ENCODE measurements around the gene IDH3G. TPM values are rescaled to one million over a fixed set of nuclear protein-coding genes. Genes with fewer than 3 reads are reported as not detected.

Gene IDH3G
- total and polyA plus RNA-seq, 4 donors = 33.3 to 72.5 (median 47.6) TPM

DNA sequence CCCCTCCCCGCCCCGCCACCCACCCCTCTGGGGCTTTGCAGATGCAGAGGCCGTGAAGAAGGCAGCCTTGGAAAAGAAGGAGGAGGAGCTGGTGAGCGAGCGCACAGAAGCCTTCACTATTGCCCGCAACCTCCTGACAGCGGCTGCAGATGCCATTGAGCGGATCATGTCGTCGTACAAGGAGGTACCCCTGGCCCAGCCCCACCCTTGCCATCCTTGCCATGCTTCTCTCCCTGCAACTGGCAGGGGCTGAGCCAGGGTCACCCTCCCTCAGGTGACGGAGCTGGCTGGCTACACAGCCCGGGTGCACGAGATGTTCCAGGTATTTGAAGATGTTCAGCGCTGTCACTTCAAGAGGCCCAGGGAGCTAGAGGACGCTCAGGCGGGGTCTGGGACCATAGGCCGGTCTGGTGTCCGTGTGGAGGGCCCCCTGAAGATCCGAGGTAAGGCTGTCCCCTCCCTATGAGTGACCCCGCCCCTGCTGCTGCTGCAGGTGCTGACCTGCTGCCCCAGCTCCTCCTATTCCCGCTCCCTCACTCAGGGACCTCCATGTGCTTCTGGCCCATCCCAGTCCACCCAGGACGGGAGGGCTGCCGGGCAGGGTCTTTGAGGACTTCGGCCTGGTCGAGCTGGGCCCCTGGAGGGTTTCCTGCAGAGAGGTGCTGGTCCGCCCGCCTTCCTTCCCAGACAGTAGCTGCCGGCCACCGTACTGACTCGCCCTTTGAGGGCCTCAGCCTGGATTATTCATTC is 57.9 kb downstream of the IDH3G start:
- ATAC-seq (ENCODE audit: low FRiP score) = no peak
- no peak overlapping the region for H3K4me3 ChIP-seq (ENCODE audit: low read length in 2 of 2)
- no peaks in the 10 kb centered on the region for H3K9me3 ChIP-seq (ENCODE audit: control insufficient read depth, low read length)
- DNase-seq = no peak
- 85 to 93% methylated on average over 29 to 30 of the region's 30 CpGs for whole genome bisulfite sequencing, 2 donors
- H3K27ac ChIP-seq (ENCODE audit: low read depth in 1 of 2, low read length in 2 of 2) = no peak overlapping the region
- H3K4me1 ChIP-seq (ENCODE audit: control insufficient read depth in 1 of 2, insufficient read depth in 2 of 2, low read length in 2 of 2) = no peaks in the 10 kb centered on the region
- H3K27me3 ChIP-seq (ENCODE audit: control insufficient read depth in 1 of 2, insufficient read depth in 2 of 2, low read length in 1 of 2) = no peaks in the 10 kb centered on the region
- H3K36me3 ChIP-seq (ENCODE audit: control insufficient read depth in 1 of 2, insufficient read depth in 2 of 2, low read length in 1 of 2) = no peaks in the 10 kb centered on the region
- intact Hi-C loops (cut with DNase I) = no loop called here

Other genes with a start within 250 kb of the IDH3G start
- 10 to 100 TPM; 13.5 to 13.6 TPM for gene CCNQ, start 195.2 kb downstream of the IDH3G start, total RNA-seq
- 10 to 100 TPM; 28.8 to 40.3 TPM for gene CCNQ, start 195.2 kb downstream of the IDH3G start, polyA plus RNA-seq
- gene DUSP9, start 147.2 kb downstream of the IDH3G start, total RNA-seq = not detected
- gene DUSP9, start 147.2 kb downstream of the IDH3G start, polyA plus RNA-seq = not detected
- gene PNCK, start 120.6 kb downstream of the IDH3G start, total RNA-seq = 1 to 10 TPM; 4.3 to 4.9 TPM
- gene PNCK, start 120.6 kb downstream of the IDH3G start, polyA plus RNA-seq = 1 to 10 TPM in 1 of 2 donors, not detected in 1; 3.0 TPM
- 10 to 100 TPM; 16.2 to 26.7 TPM for gene SLC6A8, start 106.4 kb downstream of the IDH3G start, total RNA-seq
- gene SLC6A8, start 106.4 kb downstream of the IDH3G start, polyA plus RNA-seq = 10 to 100 TPM; 13.9 to 14.7 TPM
- gene BCAP31, start 70.0 kb downstream of the IDH3G start, total RNA-seq = 100 to 1,000 TPM; 118 to 130 TPM
- gene BCAP31, start 70.0 kb downstream of the IDH3G start, polyA plus RNA-seq = 100 to 1,000 TPM; 101 to 128 TPM
- gene ABCD1, start 69.5 kb downstream of the IDH3G start, total RNA-seq = 10 to 100 TPM; 11.4 to 15.8 TPM
- 1 to 10 TPM; 8.8 to 9.9 TPM for gene ABCD1, start 69.5 kb downstream of the IDH3G start, polyA plus RNA-seq
- 10 to 100 TPM; 18.0 to 18.7 TPM for gene PLXNB3, start 30.1 kb downstream of the IDH3G start, total RNA-seq
- gene PLXNB3, start 30.1 kb downstream of the IDH3G start, polyA plus RNA-seq = 10 to 100 TPM in 1 of 2 donors, under 1 TPM in 1; 0.38 to 31.4 TPM
- 1 to 10 TPM; 5.4 to 8.0 TPM for gene SRPK3, start 13.3 kb downstream of the IDH3G start, total RNA-seq
- gene SRPK3, start 13.3 kb downstream of the IDH3G start, polyA plus RNA-seq = 10 to 100 TPM in 1 of 2 donors, 1 to 10 TPM in 1; 1.1 to 11.0 TPM
- 100 to 1,000 TPM; 182 TPM for gene SSR4, start 293 bp upstream of the IDH3G start, total RNA-seq
- 100 to 1,000 TPM; 401 to 633 TPM for gene SSR4, start 293 bp upstream of the IDH3G start, polyA plus RNA-seq
- 10 to 100 TPM; 11.9 to 19.2 TPM for gene PDZD4, start 36.2 kb upstream of the IDH3G start, total RNA-seq
- gene PDZD4, start 36.2 kb upstream of the IDH3G start, polyA plus RNA-seq = 10 to 100 TPM in 1 of 2 donors, 1 to 10 TPM in 1; 4.4 to 27.3 TPM
- 10 to 100 TPM in 1 of 2 donors, 1 to 10 TPM in 1; 4.3 to 11.6 TPM for gene L1CAM, start 91.8 kb upstream of the IDH3G start, total RNA-seq
- 1 to 10 TPM in 1 of 2 donors, not detected in 1; 1.0 TPM for gene L1CAM, start 91.8 kb upstream of the IDH3G start, polyA plus RNA-seq
- gene AVPR2, start 110.3 kb upstream of the IDH3G start, total RNA-seq = 1 to 10 TPM; 3.0 to 4.6 TPM
- under 1 TPM in 1 of 2 donors, not detected in 1; 0.23 TPM for gene AVPR2, start 110.3 kb upstream of the IDH3G start, polyA plus RNA-seq
- 10 to 100 TPM; 36.0 to 81.3 TPM for gene ARHGAP4, start 131.9 kb upstream of the IDH3G start, total RNA-seq
- gene ARHGAP4, start 131.9 kb upstream of the IDH3G start, polyA plus RNA-seq = 10 to 100 TPM; 13.5 to 31.9 TPM
- 10 to 100 TPM; 70.2 to 87.3 TPM for gene NAA10, start 140.7 kb upstream of the IDH3G start, total RNA-seq
- 100 to 1,000 TPM in 1 of 2 donors, 10 to 100 TPM in 1; 81.8 to 287 TPM for gene NAA10, start 140.7 kb upstream of the IDH3G start, polyA plus RNA-seq
- 10 to 100 TPM; 13.1 to 20.9 TPM for gene RENBP, start 150.3 kb upstream of the IDH3G start, total RNA-seq
- 10 to 100 TPM; 10.5 to 14.5 TPM for gene RENBP, start 150.3 kb upstream of the IDH3G start, polyA plus RNA-seq
- 10 to 100 TPM; 41.6 to 41.8 TPM for gene HCFC1, start 177.4 kb upstream of the IDH3G start, total RNA-seq
- gene HCFC1, start 177.4 kb upstream of the IDH3G start, polyA plus RNA-seq = 10 to 100 TPM in 1 of 2 donors, 1 to 10 TPM in 1; 6.5 to 20.3 TPM
- 1 to 10 TPM; 3.8 to 8.6 TPM for gene TMEM187, start 178.4 kb upstream of the IDH3G start, total RNA-seq
- gene TMEM187, start 178.4 kb upstream of the IDH3G start, polyA plus RNA-seq = 1 to 10 TPM; 2.5 to 6.3 TPM
- gene IRAK1, start 225.5 kb upstream of the IDH3G start, total RNA-seq = 10 to 100 TPM; 62.3 to 78.3 TPM
- 10 to 100 TPM; 45.9 to 60.5 TPM for gene IRAK1, start 225.5 kb upstream of the IDH3G start, polyA plus RNA-seq